SW480 (cell line): ENCODE measurements around the gene PCK2.
"Not testable (repeated sequence)": the region's sequence is repeated elsewhere in the genome, so short reads cannot be mapped to it uniquely, and the experiment has no call there.

ENCODE experiments used
- DNase-seq: peaks from one replicate; pipeline ENCODE4 v3.0.0-alpha.2; 2016; ENCODE audit warnings: low spot score

Gene PCK2

GRCh38 chr14:24093901-24094840, at the start of gene PCK2:
PCK2 (plus strand) TSS chr14:24094311; CDS start chr14:24094406, 95 bp downstream.
- DNase-seq: peak; percentile 96

- not testable (repeated sequence) for DNase-seq
These were observed 45.1 kb upstream of the PCK2 start for GRCh38 chr14:24049002-24049401.

- not testable (repeated sequence) for DNase-seq
These were observed 43.4 kb upstream of the PCK2 start for GRCh38 chr14:24050753-24051152.

GRCh38 chr14:24051176-24051788, 42.8 kb upstream of the PCK2 start:
- no peak for DNase-seq

GRCh38 chr14:24051789-24052655, 42.1 kb upstream of the PCK2 start, which contains the start of gene CARMIL3:
CARMIL3 (plus strand) TSS chr14:24052009; CDS start chr14:24052154, 145 bp downstream.
- DNase-seq: peak; percentile 32

- peak; percentile 56 for DNase-seq
These were observed 41.2 kb upstream of the PCK2 start for GRCh38 chr14:24052656-24053547.

GRCh38 chr14:24053548-24054323, 40.4 kb upstream of the PCK2 start:
- DNase-seq: no peak

GRCh38 chr14:24054324-24054641, 39.8 kb upstream of the PCK2 start:
- no peak for DNase-seq

- no peak for DNase-seq
These were observed 39.5 kb upstream of the PCK2 start for GRCh38 chr14:24054646-24055045.

GRCh38 chr14:24055971-24056799, 37.9 kb upstream of the PCK2 start:
- no peak for DNase-seq

- DNase-seq: no peak
These were observed 37.3 kb upstream of the PCK2 start for GRCh38 chr14:24056800-24057184.

GRCh38 chr14:24057271-24057670, 36.8 kb upstream of the PCK2 start:
- no peak for DNase-seq

GRCh38 chr14:24057867-24058259, 36.2 kb upstream of the PCK2 start:
- no peak for DNase-seq

GRCh38 chr14:24058260-24058950, 35.7 kb upstream of the PCK2 start:
- DNase-seq: peak; percentile 56

- no peak for DNase-seq
These were observed 35.1 kb upstream of the PCK2 start for GRCh38 chr14:24058951-24059475.

- no peak for DNase-seq
These were observed 34.2 kb upstream of the PCK2 start for GRCh38 chr14:24059841-24060388.

GRCh38 chr14:24060443-24060842, 33.7 kb upstream of the PCK2 start:
- no peak for DNase-seq
